K562 (cell line): ENCODE measurements around the gene RTP5. TPM values are rescaled to one million over a fixed set of nuclear protein-coding genes. Genes with fewer than 3 reads are reported as not detected.

Experiments
- ADNP ChIP-seq: fragments of 200-800 bp; sonication (Bioruptor generic); IDR thresholded peaks from 2 replicates; pipeline ENCODE4 v1.6.1; 2016; ENCODE audit warnings: missing genetic modification characterization, missing compliant biosample characterization
- ATF1 ChIP-seq, 2 experiments: fragments of 450-650 bp in 1 of 2; IDR thresholded peaks; 2 replicates each; pipeline ENCODE4 v1.6.1; 2016; ENCODE audit warnings: missing compliant biosample characterization in 1 of 2, missing genetic modification characterization in 1 of 2
- GATAD2B ChIP-seq: fragments of 450-650 bp; IDR thresholded peaks from 2 replicates; pipeline ENCODE4 v1.6.1; 2017; ENCODE audit warnings: mild to moderate bottlenecking, borderline replicate concordance
- NFIC ChIP-seq: fragments of 450-650 bp; IDR thresholded peaks from 2 replicates; pipeline ENCODE4 v1.6.1; 2017; ENCODE audit warnings: mild to moderate bottlenecking, inconsistent platforms
- NR2C2 ChIP-seq, 2 experiments: fragments of 200-800 bp in 1 of 2; sonication (Bioruptor generic) in 1 of 2; sonication (generic) in 1 of 2; formaldehyde crosslinking in 1 of 2; IDR thresholded peaks; 2 replicates each; pipeline versions ENCODE4 v1.6.1 to v1.8.0; 2016 to 2022; ENCODE audit warnings: mild to moderate bottlenecking in 1 of 2, missing compliant biosample characterization in 1 of 2, missing genetic modification characterization in 1 of 2, missing genetic modification reagents in 1 of 2
- NR4A1 ChIP-seq, 2 experiments: fragments of 250-450 bp in 1 of 2; fragments of 450-650 bp in 1 of 2; sonication (Bioruptor Pico) in 1 of 2; IDR thresholded peaks; 2 replicates each; pipeline versions ENCODE4 v1.4.0 to v1.6.1; 2016 to 2020; ENCODE audit warnings: mild to moderate bottlenecking in 2 of 2, missing compliant biosample characterization in 1 of 2, missing genetic modification characterization in 1 of 2, moderate library complexity in 1 of 2
- POU5F1 ChIP-seq: fragments of 150-350 bp; IDR thresholded peaks from 2 replicates; pipeline ENCODE4 v1.6.1; 2014; ENCODE audit warnings: borderline replicate concordance, low read length, low read depth, mild to moderate bottlenecking; ENCODE audit not compliant: partially characterized antibody
- RB1 ChIP-seq: fragments of 450-650 bp; IDR thresholded peaks from 2 replicates; pipeline ENCODE4 v1.6.1; 2017; ENCODE audit warnings: low read depth, mild to moderate bottlenecking
- RBFOX2 ChIP-seq: fragments of 200-400 bp; formaldehyde crosslinking; IDR thresholded peaks from 2 replicates; pipeline ENCODE4 v1.6.1; 2017; ENCODE audit warnings: low read depth, mild to moderate bottlenecking, low read length, moderate library complexity
- RBM22 ChIP-seq: fragments of 200-400 bp; formaldehyde crosslinking; IDR thresholded peaks from 2 replicates; pipeline ENCODE4 v1.6.1; 2018; ENCODE audit warnings: low read length, low read depth; ENCODE audit not compliant: poor library complexity, severe bottlenecking
- STAT5A ChIP-seq: IDR thresholded peaks from 2 replicates; pipeline ENCODE4 v1.6.1; 2012; ENCODE audit warnings: low read length, inconsistent platforms, borderline replicate concordance
- TCF15 ChIP-seq: fragments of 250-450 bp; sonication (Bioruptor Pico); IDR thresholded peaks from 2 replicates; pipeline ENCODE4 v1.8.0; 2022; ENCODE audit warnings: moderate library complexity, mild to moderate bottlenecking, inconsistent platforms
- ZFP1 ChIP-seq: fragments of 450-650 bp; formaldehyde crosslinking; IDR thresholded peaks from 2 replicates; pipeline ENCODE4 v1.4.0; 2020; ENCODE audit warnings: mild to moderate bottlenecking, mixed read lengths
- ZNF197 ChIP-seq: fragments of 200-800 bp; sonication (Bioruptor generic); IDR thresholded peaks from 2 replicates; pipeline ENCODE4 v1.6.1; 2016; ENCODE audit warnings: low read depth, missing genetic modification characterization, missing compliant biosample characterization
- ZNF282 ChIP-seq: sonication (generic); formaldehyde crosslinking; IDR thresholded peaks from 2 replicates; pipeline ENCODE4 v1.8.1; 2023; ENCODE audit warnings: missing genetic modification reagents
- ZNF316 ChIP-seq: fragments of 450-650 bp; IDR thresholded peaks from 2 replicates; pipeline ENCODE4 v1.6.1; 2016
- ZNF778 ChIP-seq: fragments of 450-650 bp; formaldehyde crosslinking; IDR thresholded peaks from 2 replicates; pipeline ENCODE4 v1.4.0; 2020; ENCODE audit warnings: mild to moderate bottlenecking, moderate library complexity
- polyA plus RNA-seq, 8 experiments: library from polyadenylated mRNA; depleted of rRNA in 4 of 8; stranded (reverse) in 5 of 8; unstranded in 3 of 8; fragments of >200 nt; fragmentation: Nextera tagmentation in 2 of 8; fragmentation: Illumina TruSeq in 1 of 8; extraction: Ambion mirVana in 2 of 8; extraction: Trizol in 1 of 8; gene quantifications; 2 replicates each; pipeline versions ENCODE4 v1.2.1 to v1.2.3, GENCODE V29; 2011 to 2014; ENCODE audit warnings: inconsistent platforms in 1 of 8, missing spikeins in 1 of 8
- total RNA-seq, 7 experiments: library from RNA; depleted of rRNA in 6 of 7; stranded (reverse); fragments of >200 nt in 6 of 7; fragmentation: Illumina TruSeq in 2 of 7; extraction: Trizol in 2 of 7; gene quantifications; 2 replicates each; pipeline versions ENCODE4 v1.2.1 to v1.2.3, GENCODE V29; 2011 to 2021; ENCODE audit warnings: low replicate concordance in 1 of 7
- TF ChIP-seq, protein P1 (sequence below): fragments of 250-450 bp; sonication (Bioruptor Pico); IDR thresholded peaks from 2 replicates; pipeline ENCODE4 v1.4.0; 2020
- TF ChIP-seq, protein P2 (sequence below): sonication (generic); formaldehyde crosslinking; IDR thresholded peaks from 2 replicates; pipeline ENCODE4 v1.8.0; 2022; ENCODE audit warnings: missing genetic modification reagents, mild to moderate bottlenecking, borderline replicate concordance
- TF ChIP-seq, protein P3 (sequence below): fragments of 200-800 bp; sonication (Bioruptor generic); IDR thresholded peaks from 2 replicates; pipeline ENCODE4 v1.6.1; 2017; ENCODE audit warnings: missing genetic modification characterization, missing compliant biosample characterization
- TF ChIP-seq, protein P4 (sequence below): fragments of 200-800 bp; sonication (Bioruptor generic); IDR thresholded peaks from 2 replicates; pipeline ENCODE4 v1.6.1; 2017; ENCODE audit warnings: missing genetic modification characterization, missing compliant biosample characterization

RTP5 gene
- total and polyA plus RNA-seq, 9 of the 15 experiments (the other 6 are each of a cell fraction or from before 2014, with no cell fraction given): not detected

DNA sequence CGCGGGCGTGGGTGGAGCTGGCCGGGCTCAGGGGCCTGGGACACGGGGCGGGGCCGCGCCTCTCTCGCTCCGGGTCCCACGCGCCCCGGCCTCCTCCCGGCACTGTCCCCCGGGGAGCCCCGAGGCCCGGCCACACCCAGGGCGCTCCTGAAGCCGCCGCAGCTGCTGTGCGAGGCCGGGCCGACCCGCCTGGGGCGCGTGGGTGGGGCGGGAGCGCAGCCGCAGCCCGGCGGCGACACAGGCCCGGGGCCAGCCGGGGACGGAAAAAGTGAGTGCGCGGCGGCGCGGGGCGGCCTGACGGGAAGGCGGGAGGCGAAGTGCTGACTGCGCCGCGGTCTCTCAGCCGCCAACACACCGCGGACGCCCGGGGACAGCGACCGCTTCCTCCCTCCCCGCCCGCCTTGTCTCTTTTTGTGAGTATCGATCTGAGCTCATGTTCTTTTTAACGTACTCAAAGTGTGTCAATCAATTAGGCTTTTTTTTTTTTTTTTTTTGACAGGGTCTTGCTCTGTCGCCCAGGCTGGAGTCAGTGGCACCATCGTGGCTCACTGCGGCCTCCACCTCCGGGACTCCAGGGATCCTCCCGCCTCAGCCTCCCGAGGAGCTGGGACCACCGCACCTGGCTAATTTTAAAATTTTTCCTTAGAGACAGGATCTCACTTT is 25.3 kb upstream of the RTP5 start (continued):
- TF ChIP-seq ADNP (tag) (no peak), GATAD2B (peak; percentile 91), POU5F1 (no peak), NR2C2 (CRISPR knock-in tag; IDR thresholded peaks at IDR 0.05) (0 out of 2 replicates have a peak, but pooled peaks have one; percentile 23), NR2C2 (tag; IDR thresholded peaks at IDR 0.05) (no peak), ZFP1 (CRISPR knock-in tag) (no peak), ZNF282 (no peak), ATF1 (CRISPR knock-in tag; IDR thresholded peaks at IDR 0.05) (no peak), ATF1 (tag; IDR thresholded peaks at IDR 0.05) (peak; percentile 43; the same call in 1 of the 2 replicates), RB1 (peak; percentile 85), ZNF316 (0 out of 2 replicates have a peak, but pooled peaks have one; percentile 19), TCF15 (no peak), RBFOX2 (peak; percentile 73), NR4A1 (CRISPR knock-in tag; IDR thresholded peaks at IDR 0.05) (no peak), NR4A1 (tag; IDR thresholded peaks at IDR 0.05) (no peak), ZNF197 (CRISPR knock-in tag) (no peak), NFIC (no peak), STAT5A (no peak), ZNF778 (CRISPR knock-in tag) (no peak), RBM22 (no peak)
- TF ChIP-seq, protein P1, sequence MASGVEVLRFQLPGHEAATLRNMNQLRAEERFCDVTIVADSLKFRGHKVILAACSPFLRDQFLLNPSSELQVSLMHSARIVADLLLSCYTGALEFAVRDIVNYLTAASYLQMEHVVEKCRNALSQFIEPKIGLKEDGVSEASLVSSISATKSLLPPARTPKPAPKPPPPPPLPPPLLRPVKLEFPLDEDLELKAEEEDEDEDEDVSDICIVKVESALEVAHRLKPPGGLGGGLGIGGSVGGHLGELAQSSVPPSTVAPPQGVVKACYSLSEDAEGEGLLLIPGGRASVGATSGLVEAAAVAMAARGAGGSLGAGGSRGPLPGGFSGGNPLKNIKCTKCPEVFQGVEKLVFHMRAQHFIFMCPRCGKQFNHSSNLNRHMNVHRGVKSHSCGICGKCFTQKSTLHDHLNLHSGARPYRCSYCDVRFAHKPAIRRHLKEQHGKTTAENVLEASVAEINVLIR: no peak
- TF ChIP-seq, protein P2, sequence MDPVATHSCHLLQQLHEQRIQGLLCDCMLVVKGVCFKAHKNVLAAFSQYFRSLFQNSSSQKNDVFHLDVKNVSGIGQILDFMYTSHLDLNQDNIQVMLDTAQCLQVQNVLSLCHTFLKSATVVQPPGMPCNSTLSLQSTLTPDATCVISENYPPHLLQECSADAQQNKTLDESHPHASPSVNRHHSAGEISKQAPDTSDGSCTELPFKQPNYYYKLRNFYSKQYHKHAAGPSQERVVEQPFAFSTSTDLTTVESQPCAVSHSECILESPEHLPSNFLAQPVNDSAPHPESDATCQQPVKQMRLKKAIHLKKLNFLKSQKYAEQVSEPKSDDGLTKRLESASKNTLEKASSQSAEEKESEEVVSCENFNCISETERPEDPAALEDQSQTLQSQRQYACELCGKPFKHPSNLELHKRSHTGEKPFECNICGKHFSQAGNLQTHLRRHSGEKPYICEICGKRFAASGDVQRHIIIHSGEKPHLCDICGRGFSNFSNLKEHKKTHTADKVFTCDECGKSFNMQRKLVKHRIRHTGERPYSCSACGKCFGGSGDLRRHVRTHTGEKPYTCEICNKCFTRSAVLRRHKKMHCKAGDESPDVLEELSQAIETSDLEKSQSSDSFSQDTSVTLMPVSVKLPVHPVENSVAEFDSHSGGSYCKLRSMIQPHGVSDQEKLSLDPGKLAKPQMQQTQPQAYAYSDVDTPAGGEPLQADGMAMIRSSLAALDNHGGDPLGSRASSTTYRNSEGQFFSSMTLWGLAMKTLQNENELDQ: no peak
- TF ChIP-seq, protein P3, sequence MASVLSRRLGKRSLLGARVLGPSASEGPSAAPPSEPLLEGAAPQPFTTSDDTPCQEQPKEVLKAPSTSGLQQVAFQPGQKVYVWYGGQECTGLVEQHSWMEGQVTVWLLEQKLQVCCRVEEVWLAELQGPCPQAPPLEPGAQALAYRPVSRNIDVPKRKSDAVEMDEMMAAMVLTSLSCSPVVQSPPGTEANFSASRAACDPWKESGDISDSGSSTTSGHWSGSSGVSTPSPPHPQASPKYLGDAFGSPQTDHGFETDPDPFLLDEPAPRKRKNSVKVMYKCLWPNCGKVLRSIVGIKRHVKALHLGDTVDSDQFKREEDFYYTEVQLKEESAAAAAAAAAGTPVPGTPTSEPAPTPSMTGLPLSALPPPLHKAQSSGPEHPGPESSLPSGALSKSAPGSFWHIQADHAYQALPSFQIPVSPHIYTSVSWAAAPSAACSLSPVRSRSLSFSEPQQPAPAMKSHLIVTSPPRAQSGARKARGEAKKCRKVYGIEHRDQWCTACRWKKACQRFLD (CRISPR knock-in tag): no peak
- TF ChIP-seq, protein P4, sequence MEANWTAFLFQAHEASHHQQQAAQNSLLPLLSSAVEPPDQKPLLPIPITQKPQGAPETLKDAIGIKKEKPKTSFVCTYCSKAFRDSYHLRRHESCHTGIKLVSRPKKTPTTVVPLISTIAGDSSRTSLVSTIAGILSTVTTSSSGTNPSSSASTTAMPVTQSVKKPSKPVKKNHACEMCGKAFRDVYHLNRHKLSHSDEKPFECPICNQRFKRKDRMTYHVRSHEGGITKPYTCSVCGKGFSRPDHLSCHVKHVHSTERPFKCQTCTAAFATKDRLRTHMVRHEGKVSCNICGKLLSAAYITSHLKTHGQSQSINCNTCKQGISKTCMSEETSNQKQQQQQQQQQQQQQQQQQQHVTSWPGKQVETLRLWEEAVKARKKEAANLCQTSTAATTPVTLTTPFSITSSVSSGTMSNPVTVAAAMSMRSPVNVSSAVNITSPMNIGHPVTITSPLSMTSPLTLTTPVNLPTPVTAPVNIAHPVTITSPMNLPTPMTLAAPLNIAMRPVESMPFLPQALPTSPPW (CRISPR knock-in tag): peak; percentile 76
